HG03103 (cell line): ENCODE measurements around the gene SIRT2.

Experiments
- ATAC-seq: cut with Tn5 transposase; IDR thresholded peaks from one replicate; pipeline ENCODE4 v1.9.1; 2021; ENCODE audit warnings: low read depth; ENCODE audit not compliant: unreplicated experiment

SIRT2 gene

GRCh38 chr19:38848299-38849146 is 50.9 kb downstream of the SIRT2 start:
- no peak for ATAC-seq

GRCh38 chr19:38846097-38846496 is 53.3 kb downstream of the SIRT2 start:
- ATAC-seq, result no peak

- ATAC-seq, result no peak
Observed at GRCh38 chr19:38845374-38846024, 53.9 kb downstream of the SIRT2 start.

GRCh38 chr19:38844093-38844686 is 55.2 kb downstream of the SIRT2 start:
- no peak for ATAC-seq

- ATAC-seq, result no peak
Observed at GRCh38 chr19:38843175-38843758, 56.2 kb downstream of the SIRT2 start.

GRCh38 chr19:38842439-38843174 is 56.8 kb downstream of the SIRT2 start:
- no peak for ATAC-seq

- ATAC-seq, result no peak
Observed at GRCh38 chr19:38841787-38842438, 57.5 kb downstream of the SIRT2 start.

GRCh38 chr19:38841180-38841766 is 58.1 kb downstream of the SIRT2 start:
- ATAC-seq, result no peak

GRCh38 chr19:38840583-38840968 is 58.8 kb downstream of the SIRT2 start:
- no peak for ATAC-seq

GRCh38 chr19:38839816-38840582 is 59.4 kb downstream of the SIRT2 start:
- no peak for ATAC-seq

- no peak for ATAC-seq
Observed at GRCh38 chr19:38838986-38839761, 60.2 kb downstream of the SIRT2 start.

- ATAC-seq, result no peak
Observed at GRCh38 chr19:38838208-38838985, 61.0 kb downstream of the SIRT2 start.

- no peak for ATAC-seq
Observed at GRCh38 chr19:38837656-38838121, 61.7 kb downstream of the SIRT2 start.

- no peak for ATAC-seq
Observed at GRCh38 chr19:38836983-38837626, 62.3 kb downstream of the SIRT2 start.

GRCh38 chr19:38836159-38836982 is 63.0 kb downstream of the SIRT2 start:
- ATAC-seq, result no peak

- ATAC-seq, result no peak
Observed at GRCh38 chr19:38834590-38834989, 64.8 kb downstream of the SIRT2 start.
